GM19099 (cell line): ENCODE results near the gene TCEANC.

Source experiments
- POLR2A ChIP-seq: IDR thresholded peaks from 3 replicates; pipeline ENCODE4 v1.6.1; 2011; ENCODE audit warnings: low read depth; ENCODE audit not compliant: insufficient read length; ENCODE audit errors: extremely low read depth

TCEANC gene

GRCh38 chrX:13651150-13651549 lies 1.8 kb upstream of the TCEANC start:
- TF ChIP-seq POLR2A: no peak

GRCh38 chrX:13652287-13652793 lies 601 bp upstream of the TCEANC start:
- TF ChIP-seq POLR2A: no peak

GRCh38 chrX:13654116-13654515 lies 1.2 kb downstream of the TCEANC start:
- TF ChIP-seq POLR2A: no peak

- no peak for TF ChIP-seq POLR2A
These were observed 2.7 kb downstream of the TCEANC start for GRCh38 chrX:13655674-13656073.

GRCh38 chrX:13658602-13659001 lies 5.7 kb downstream of the TCEANC start:
- no peak for TF ChIP-seq POLR2A

GRCh38 chrX:13659063-13659462 lies 6.1 kb downstream of the TCEANC start:
- no peak for TF ChIP-seq POLR2A

GRCh38 chrX:13661735-13662288 lies 8.9 kb downstream of the TCEANC start:
- no peak for TF ChIP-seq POLR2A

GRCh38 chrX:13662355-13662791 lies 9.4 kb downstream of the TCEANC start:
- TF ChIP-seq POLR2A: no peak

- no peak for TF ChIP-seq POLR2A
These were observed 11.1 kb downstream of the TCEANC start for GRCh38 chrX:13664020-13664419.

- TF ChIP-seq POLR2A: no peak
These were observed 13.9 kb downstream of the TCEANC start for GRCh38 chrX:13666836-13667235.

- no peak for TF ChIP-seq POLR2A
These were observed 15.0 kb downstream of the TCEANC start for GRCh38 chrX:13667919-13668318.

GRCh38 chrX:13669246-13669737 lies 16.4 kb downstream of the TCEANC start:
- peak; percentile 29 for TF ChIP-seq POLR2A

GRCh38 chrX:13670197-13670596 lies 17.3 kb downstream of the TCEANC start:
- TF ChIP-seq POLR2A: no peak

- TF ChIP-seq POLR2A: no peak
These were observed 20.1 kb downstream of the TCEANC start for GRCh38 chrX:13673016-13673415.

GRCh38 chrX:13676885-13677284 lies 23.9 kb downstream of the TCEANC start:
- TF ChIP-seq POLR2A: no peak

- no peak for TF ChIP-seq POLR2A
These were observed 28.7 kb downstream of the TCEANC start for GRCh38 chrX:13681595-13681994.

GRCh38 chrX:13684361-13684760 lies 31.4 kb downstream of the TCEANC start:
- no peak for TF ChIP-seq POLR2A
